Measurements from ENCODE around the gene CRABP1.

GRCh38 chr15:78342021-78342420 is 1.9 kb downstream of the CRABP1 start:
- TF ChIP-seq RAD21 (IDR thresholded peaks at IDR 0.05; ENCODE audit: low read depth): no peak
- TF ChIP-seq POLR2AphosphoS5 (IDR thresholded peaks at IDR 0.05; ENCODE audit: low read depth, low read length): no peak
- TF ChIP-seq CTCF (IDR thresholded peaks at IDR 0.05 in 2 of 3, conservative IDR thresholded peaks at IDR 0.05 in 1 of 3; ENCODE audit: borderline replicate concordance in 1 of 3, insufficient read depth in 1 of 3, low read depth in 2 of 3, low read length in 2 of 3): no peak
- no peak for TF ChIP-seq JUND (IDR thresholded peaks at IDR 0.05)
- no peak for TF ChIP-seq EZH2phosphoT487 (IDR thresholded peaks at IDR 0.05; ENCODE audit: borderline replicate concordance)
- TF ChIP-seq POLR2A (IDR thresholded peaks at IDR 0.05; ENCODE audit: borderline replicate concordance, extremely low read depth, insufficient read depth, insufficient read length): no peak
- TF ChIP-seq SRF (IDR thresholded peaks at IDR 0.05; ENCODE audit: low read depth): no peak
- no peak for TF ChIP-seq REST (IDR thresholded peaks at IDR 0.05; ENCODE audit: low read depth)

All from HCT116 (cell line).